H9 (cell line): Measurements from ENCODE around the gene SNRPB2. TPM values are rescaled to one million over a fixed set of nuclear protein-coding genes. Genes with fewer than 3 reads are reported as not detected.

Experiments used
- DNase-seq: peaks from one replicate; pipeline ENCODE4 v3.0.0-alpha.2; 2017
- H2AFZ ChIP-seq: one replicate; pipeline ENCODE4 v1.6.1; 2013; ENCODE audit warnings: mild to moderate bottlenecking, low read length, control low read depth, moderate library complexity
- H2AK5ac ChIP-seq: 2 replicates; pipeline ENCODE4 v1.6.1; 2013; ENCODE audit warnings: low read length, control low read depth, mixed read lengths; ENCODE audit not compliant: insufficient read length
- H2BK120ac ChIP-seq: one replicate; pipeline ENCODE4 v1.6.1; 2013; ENCODE audit warnings: low read depth, mild to moderate bottlenecking, low read length, control low read depth, inconsistent platforms; ENCODE audit not compliant: poor library complexity, severe bottlenecking
- H2BK12ac ChIP-seq: 2 replicates; pipeline ENCODE4 v1.6.1; 2013; ENCODE audit warnings: low read length, control low read depth, mixed read lengths, low read depth; ENCODE audit not compliant: insufficient read length
- H2BK15ac ChIP-seq: 2 replicates; pipeline ENCODE4 v1.6.1; 2013; ENCODE audit warnings: low read depth, low read length, control low read depth
- H2BK20ac ChIP-seq: one replicate; pipeline ENCODE4 v1.6.1; 2013; ENCODE audit warnings: low read depth, mild to moderate bottlenecking, low read length, control low read depth, inconsistent platforms; ENCODE audit not compliant: poor library complexity, severe bottlenecking
- H2BK5ac ChIP-seq: 2 replicates; pipeline ENCODE4 v1.6.1; 2013; ENCODE audit warnings: low read length, control low read depth, mixed read lengths; ENCODE audit not compliant: insufficient read length
- H3K14ac ChIP-seq: 2 replicates; pipeline ENCODE4 v1.6.1; 2013; ENCODE audit warnings: low read length, control low read depth; ENCODE audit not compliant: insufficient read depth
- H3K18ac ChIP-seq: 2 replicates; pipeline ENCODE4 v1.6.1; 2013; ENCODE audit warnings: low read depth, mild to moderate bottlenecking, mixed read lengths, low read length, control low read depth; ENCODE audit not compliant: insufficient read length
- H3K23ac ChIP-seq: 2 replicates; pipeline ENCODE4 v1.6.1; 2013; ENCODE audit warnings: low read length, control low read depth, mixed read lengths, low read depth; ENCODE audit not compliant: insufficient read length
- H3K23me2 ChIP-seq: 2 replicates; pipeline ENCODE4 v1.6.1; 2013; ENCODE audit warnings: low read depth, mild to moderate bottlenecking, mixed read lengths, low read length, control low read depth; ENCODE audit not compliant: insufficient read length, poor library complexity, severe bottlenecking
- H3K27ac ChIP-seq: 2 replicates; pipeline ENCODE4 v1.5.1; 2013; ENCODE audit warnings: low read length, control low read depth, mixed read lengths, low read depth; ENCODE audit not compliant: insufficient read length
- H3K27me3 ChIP-seq: 2 replicates; pipeline ENCODE4 v1.6.1; 2013; ENCODE audit warnings: low read length, control low read depth, inconsistent platforms; ENCODE audit not compliant: insufficient read depth
- H3K4ac ChIP-seq: 2 replicates; pipeline ENCODE4 v1.6.1; 2013; ENCODE audit warnings: low read depth, mild to moderate bottlenecking, control low read depth, inconsistent platforms, low read length, moderate library complexity
- H3K4me1 ChIP-seq: 2 replicates; pipeline ENCODE4 v1.6.1; 2013; ENCODE audit warnings: low read length, control low read depth, inconsistent platforms; ENCODE audit not compliant: insufficient read depth
- H3K4me2 ChIP-seq: 2 replicates; pipeline ENCODE4 v1.6.1; 2013; ENCODE audit warnings: low read length, control low read depth, mixed read lengths; ENCODE audit not compliant: insufficient read length, insufficient read depth
- H3K56ac ChIP-seq: 2 replicates; pipeline ENCODE4 v1.6.1; 2013; ENCODE audit warnings: low read depth, mild to moderate bottlenecking, mixed read lengths, low read length, control low read depth; ENCODE audit not compliant: insufficient read length
- H3K79me1 ChIP-seq: 2 replicates; pipeline ENCODE4 v1.6.1; 2013; ENCODE audit warnings: low read depth, mild to moderate bottlenecking, moderate library complexity, low read length, control low read depth, inconsistent platforms; ENCODE audit not compliant: insufficient read depth, poor library complexity, severe bottlenecking
- H3K79me2 ChIP-seq: 2 replicates; pipeline ENCODE4 v1.6.1; 2013; ENCODE audit warnings: low read length, control low read depth, inconsistent platforms; ENCODE audit not compliant: insufficient read depth
- H3K9ac ChIP-seq: 2 replicates; pipeline ENCODE4 v1.6.1; 2013; ENCODE audit warnings: low read length, control low read depth, mixed read lengths; ENCODE audit not compliant: insufficient read length; ENCODE audit errors: extremely low read depth
- H3K9me3 ChIP-seq: one replicate; pipeline ENCODE4 v1.6.1; 2013; ENCODE audit warnings: low read depth, low read length, inconsistent platforms; ENCODE audit not compliant: control insufficient read depth
- H3T11ph ChIP-seq: one replicate; pipeline ENCODE4 v1.6.1; 2013; ENCODE audit warnings: mild to moderate bottlenecking, low read length, control low read depth, inconsistent platforms
- H4K20me1 ChIP-seq: one replicate; pipeline ENCODE4 v1.6.1; 2013; ENCODE audit not compliant: control insufficient read depth, insufficient read length, insufficient read depth
- H4K5ac ChIP-seq: 2 replicates; pipeline ENCODE4 v1.6.1; 2013; ENCODE audit warnings: low read depth, mild to moderate bottlenecking, mixed read lengths, low read length, control low read depth; ENCODE audit not compliant: insufficient read length
- H4K8ac ChIP-seq: replicated peaks from 2 replicates; pipeline ENCODE4 v1.6.1; 2013; ENCODE audit warnings: low read length, control low read depth, mixed read lengths, low read depth; ENCODE audit not compliant: insufficient read length
- H4K91ac ChIP-seq: 2 replicates; pipeline ENCODE4 v1.6.1; 2013; ENCODE audit warnings: low read depth, mild to moderate bottlenecking, moderate library complexity, mixed read lengths, low read length, control low read depth; ENCODE audit not compliant: insufficient read length
- H3K27ac Mint-ChIP-seq, 3 experiments: 2 replicates in 2 of 3; 3 replicates in 1 of 3; pipeline ENCODE4 v1.8.0; 2020 to 2021; ENCODE audit warnings: mixed read lengths in 3 of 3, mild to moderate bottlenecking in 1 of 3, moderate library complexity in 1 of 3
- H3K27me3 Mint-ChIP-seq: 2 replicates; pipeline ENCODE4 v1.8.0; 2021; ENCODE audit warnings: low read depth, mild to moderate bottlenecking, moderate library complexity, mixed read lengths
- H3K36me3 Mint-ChIP-seq, 3 experiments: 2 replicates in 2 of 3; 3 replicates in 1 of 3; pipeline ENCODE4 v1.8.0; 2020 to 2021; ENCODE audit warnings: low read depth in 3 of 3, mixed read lengths in 3 of 3; ENCODE audit not compliant: insufficient read depth in 1 of 3
- H3K4me1 Mint-ChIP-seq, 2 experiments: 2 replicates each; pipeline ENCODE4 v1.8.0; 2020; ENCODE audit warnings: mixed read lengths in 2 of 2
- H3K4me3 Mint-ChIP-seq, 2 experiments: 2 replicates in 1 of 2; 3 replicates in 1 of 2; pipeline ENCODE4 v1.8.0; 2020 to 2021; ENCODE audit warnings: mild to moderate bottlenecking in 2 of 2, mixed read lengths in 2 of 2, moderate library complexity in 1 of 2
- H3K9me3 Mint-ChIP-seq, 2 experiments: 2 replicates in 1 of 2; 3 replicates in 1 of 2; pipeline ENCODE4 v1.8.0; 2020; ENCODE audit warnings: mild to moderate bottlenecking in 2 of 2, mixed read lengths in 2 of 2, moderate library complexity in 1 of 2
- WGBS: extraction: QIAGEN DNeasy Blood & Tissue Kit; methylation state at CpG from one replicate; pipeline ENCODE4 v1.1.7; 2013; ENCODE audit warnings: missing lambda C conversion rate, low lambda C conversion rate, mixed read lengths; ENCODE audit not compliant: insufficient read length; ENCODE audit errors: extremely low coverage; 5-methylcytosine and 5-hydroxymethylcytosine counted together
- total RNA-seq: library from RNA; stranded (reverse); gene quantifications from 2 replicates; pipeline ENCODE4 v1.2.1, GENCODE V29; 2021
- TF ChIP-seq, protein P1 (sequence below): fragments of 200-600 bp; sonication (generic); conservative IDR thresholded peaks from 3 replicates; pipeline ENCODE4 v1.8.0; 2021; ENCODE audit warnings: antibody characterized with exemption, mild to moderate bottlenecking

The SNRPB2 gene
- total RNA-seq, 1 experiment from 2014 or later: 93.2 TPM

DNA sequence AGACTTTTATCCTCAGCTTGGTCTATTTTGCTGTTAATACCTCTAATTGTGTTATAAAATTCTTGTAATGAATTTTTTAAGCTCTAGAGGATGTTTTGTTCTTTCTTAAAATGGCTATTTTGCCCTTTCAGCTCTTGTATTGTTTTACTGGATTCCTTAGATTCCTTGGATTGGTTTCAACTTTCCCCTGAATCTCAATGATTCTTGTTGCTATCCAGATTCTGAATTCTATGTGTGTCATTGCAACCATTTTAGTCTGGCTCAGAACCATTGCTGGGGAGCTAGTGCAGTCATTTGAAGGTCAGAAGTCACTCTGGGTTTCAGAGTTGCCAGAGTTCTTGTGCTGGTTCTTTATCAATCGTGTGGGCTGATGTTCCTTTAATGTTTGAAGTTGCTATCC is 55.4 kb downstream of the SNRPB2 start:
- 0 out of 2 replicates have a peak, but pooled peaks cover 5% of the 10 kb centered on the region for H3K4me1 ChIP-seq
- no peak overlapping the region for H2BK15ac ChIP-seq
- no peak overlapping the region for H2BK20ac ChIP-seq
- H3T11ph ChIP-seq: no peak overlapping the region
- TF ChIP-seq, protein P1, sequence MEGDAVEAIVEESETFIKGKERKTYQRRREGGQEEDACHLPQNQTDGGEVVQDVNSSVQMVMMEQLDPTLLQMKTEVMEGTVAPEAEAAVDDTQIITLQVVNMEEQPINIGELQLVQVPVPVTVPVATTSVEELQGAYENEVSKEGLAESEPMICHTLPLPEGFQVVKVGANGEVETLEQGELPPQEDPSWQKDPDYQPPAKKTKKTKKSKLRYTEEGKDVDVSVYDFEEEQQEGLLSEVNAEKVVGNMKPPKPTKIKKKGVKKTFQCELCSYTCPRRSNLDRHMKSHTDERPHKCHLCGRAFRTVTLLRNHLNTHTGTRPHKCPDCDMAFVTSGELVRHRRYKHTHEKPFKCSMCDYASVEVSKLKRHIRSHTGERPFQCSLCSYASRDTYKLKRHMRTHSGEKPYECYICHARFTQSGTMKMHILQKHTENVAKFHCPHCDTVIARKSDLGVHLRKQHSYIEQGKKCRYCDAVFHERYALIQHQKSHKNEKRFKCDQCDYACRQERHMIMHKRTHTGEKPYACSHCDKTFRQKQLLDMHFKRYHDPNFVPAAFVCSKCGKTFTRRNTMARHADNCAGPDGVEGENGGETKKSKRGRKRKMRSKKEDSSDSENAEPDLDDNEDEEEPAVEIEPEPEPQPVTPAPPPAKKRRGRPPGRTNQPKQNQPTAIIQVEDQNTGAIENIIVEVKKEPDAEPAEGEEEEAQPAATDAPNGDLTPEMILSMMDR: no peak
- H3K9ac ChIP-seq: no peak overlapping the region
- no peaks in the 10 kb centered on the region for H3K27me3 ChIP-seq
- no peaks in the 10 kb centered on the region for H3K23me2 ChIP-seq
- no peak overlapping the region for H3K18ac ChIP-seq
- no peaks in the 10 kb centered on the region for H3K79me1 ChIP-seq
- no peak overlapping the region for H3K14ac ChIP-seq
- no peak for DNase-seq
- H2BK12ac ChIP-seq: no peak overlapping the region
- H2AK5ac ChIP-seq: no peak overlapping the region
- no peak overlapping the region for H4K8ac ChIP-seq
- no peak overlapping the region for H3K4ac ChIP-seq
- peaks cover 4% of the 10 kb centered on the region for H3K27me3 Mint-ChIP-seq
- no peak overlapping the region for H3K27ac ChIP-seq
- no CpG with 5 or more reads among the region's 1 CpG for WGBS
- H3K23ac ChIP-seq: no peak overlapping the region
- no peak overlapping the region for H2BK120ac ChIP-seq
- peaks cover 20 to 21% of the 10 kb centered on the region in 2 experiments for H3K9me3 Mint-ChIP-seq
- H3K4me2 ChIP-seq: no peak overlapping the region
- H3K4me3 Mint-ChIP-seq: no peak overlapping the region
- H4K5ac ChIP-seq: no peak overlapping the region
- H2BK5ac ChIP-seq: no peak overlapping the region
- H3K56ac ChIP-seq: no peak overlapping the region
- peak overlapping the region in 1 of 3 experiments; percentile 59; a peak in 1 of 7 replicates for H3K27ac Mint-ChIP-seq
- peaks cover 12 to 21% of the 10 kb centered on the region in 2 experiments for H3K4me1 Mint-ChIP-seq
- H4K91ac ChIP-seq: no peak overlapping the region
- H3K36me3 Mint-ChIP-seq: peaks cover 0 to 14% (median 1%) of the 10 kb centered on the region in 3 experiments; a peak in 4 of 7 replicates
- no peaks in the 10 kb centered on the region for H4K20me1 ChIP-seq
- no peaks in the 10 kb centered on the region for H3K79me2 ChIP-seq
- H3K9me3 ChIP-seq: no peaks in the 10 kb centered on the region
- H2AFZ ChIP-seq: peak overlapping the region; percentile 23

Other genes starting within 250 kb of the SNRPB2 start
- gene KIF16B, start 156.6 kb upstream of the SNRPB2 start, total RNA-seq: 7.0 and 7.4 TPM in 2 replicates
- gene OTOR, start 18.3 kb downstream of the SNRPB2 start, total RNA-seq: not detected in 2 replicates